Measurements from ENCODE around the gene OR10G2.

- TF ChIP-seq CTCF (IDR thresholded peaks at IDR 0.05; ENCODE audit: borderline replicate concordance, extremely low read depth, low read length, poor library complexity, severe bottlenecking) (no peak), EZH2 (IDR thresholded peaks at IDR 0.05; ENCODE audit: borderline replicate concordance, low read depth, low read length, severe bottlenecking) (no peak)
Observed at GRCh38 chr14:21647380-21647779, 12.6 kb upstream of the OR10G2 start.
